D721Med (cell line): ENCODE measurements around the gene SZT2.

Source experiments
- DNase-seq: peaks from one replicate; pipeline ENCODE4 v3.0.0; 2011; ENCODE audit warnings: low spot score; ENCODE audit not compliant: insufficient read length
- FAIRE-seq: peaks from 2 replicates; lab custom pipeline; 2011; peaks lifted over from hg19 to GRCh38; lab: Jason Lieb, UNC
- TF ChIP-seq, protein P1 (sequence below): IDR thresholded peaks from 2 replicates; pipeline ENCODE4 v1.5.1; 2012; ENCODE audit warnings: mild to moderate bottlenecking, control low read depth; ENCODE audit not compliant: insufficient read depth; ENCODE audit errors: missing control alignments

Gene SZT2

DNA sequence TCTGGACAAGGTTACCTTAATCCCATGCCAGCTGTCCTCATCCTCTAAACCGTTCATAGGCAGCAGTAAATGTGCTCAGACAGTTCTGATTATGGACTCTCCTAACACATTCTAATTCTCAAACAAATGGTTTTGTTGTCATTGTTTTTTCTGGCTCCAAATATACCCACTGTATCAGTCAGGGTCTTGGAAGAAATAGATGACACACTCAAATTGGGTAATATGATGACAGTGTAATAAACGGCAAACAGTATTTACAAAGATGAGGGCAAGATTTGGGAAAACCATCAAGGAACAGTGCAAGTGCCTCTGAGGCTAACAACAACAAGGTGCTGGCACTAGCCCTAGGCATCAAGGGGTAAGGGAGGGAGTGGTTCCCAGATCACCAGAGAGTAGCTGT, 35.2 kb upstream of the SZT2 start:
- DNase-seq (no peak), FAIRE-seq (no peak)
- TF ChIP-seq, protein P1, sequence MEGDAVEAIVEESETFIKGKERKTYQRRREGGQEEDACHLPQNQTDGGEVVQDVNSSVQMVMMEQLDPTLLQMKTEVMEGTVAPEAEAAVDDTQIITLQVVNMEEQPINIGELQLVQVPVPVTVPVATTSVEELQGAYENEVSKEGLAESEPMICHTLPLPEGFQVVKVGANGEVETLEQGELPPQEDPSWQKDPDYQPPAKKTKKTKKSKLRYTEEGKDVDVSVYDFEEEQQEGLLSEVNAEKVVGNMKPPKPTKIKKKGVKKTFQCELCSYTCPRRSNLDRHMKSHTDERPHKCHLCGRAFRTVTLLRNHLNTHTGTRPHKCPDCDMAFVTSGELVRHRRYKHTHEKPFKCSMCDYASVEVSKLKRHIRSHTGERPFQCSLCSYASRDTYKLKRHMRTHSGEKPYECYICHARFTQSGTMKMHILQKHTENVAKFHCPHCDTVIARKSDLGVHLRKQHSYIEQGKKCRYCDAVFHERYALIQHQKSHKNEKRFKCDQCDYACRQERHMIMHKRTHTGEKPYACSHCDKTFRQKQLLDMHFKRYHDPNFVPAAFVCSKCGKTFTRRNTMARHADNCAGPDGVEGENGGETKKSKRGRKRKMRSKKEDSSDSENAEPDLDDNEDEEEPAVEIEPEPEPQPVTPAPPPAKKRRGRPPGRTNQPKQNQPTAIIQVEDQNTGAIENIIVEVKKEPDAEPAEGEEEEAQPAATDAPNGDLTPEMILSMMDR, result no peak

DNA sequence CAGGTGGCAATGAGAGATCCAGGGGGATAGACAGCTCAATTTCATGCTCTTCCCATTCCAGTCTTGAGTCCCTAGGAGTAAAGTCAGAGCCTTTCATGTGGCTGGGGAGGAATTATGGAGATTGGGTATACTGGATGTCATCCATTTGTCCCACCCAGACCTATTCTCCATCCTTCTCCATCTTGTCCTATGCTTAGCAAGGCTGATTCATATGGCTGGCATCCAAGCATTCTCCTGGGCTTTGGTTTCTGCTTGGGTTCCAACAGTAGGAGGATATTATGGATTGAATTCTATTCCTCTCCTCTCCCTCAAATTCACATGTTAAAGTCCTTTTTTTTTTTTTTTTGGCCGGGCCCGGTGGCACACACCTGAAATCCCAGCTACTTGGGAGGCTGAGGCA, 34.8 kb upstream of the SZT2 start:
- FAIRE-seq (no peak), DNase-seq (no peak)
- TF ChIP-seq, protein P1, result no peak

DNA sequence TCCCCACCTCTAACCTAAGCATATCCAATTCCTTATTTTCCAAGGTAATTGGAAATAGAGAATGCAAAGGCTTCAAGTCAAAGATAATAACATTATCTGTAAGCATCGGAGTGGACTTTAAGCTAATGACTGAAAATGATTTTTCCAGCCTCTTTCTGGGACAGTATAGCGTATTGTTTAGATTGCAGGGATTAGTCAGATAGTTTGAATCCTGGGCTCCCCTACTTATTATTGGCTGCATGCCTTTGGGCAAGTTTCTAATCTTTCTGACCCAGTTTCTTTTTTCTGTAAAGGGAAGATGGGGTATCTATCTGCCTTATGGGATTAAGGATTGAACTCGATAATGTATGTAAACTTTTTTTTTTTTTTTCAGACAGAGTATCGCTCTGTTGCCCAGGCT, 32.4 kb upstream of the SZT2 start:
- DNase-seq (no peak), FAIRE-seq (no peak)
- TF ChIP-seq, protein P1, result no peak

DNA sequence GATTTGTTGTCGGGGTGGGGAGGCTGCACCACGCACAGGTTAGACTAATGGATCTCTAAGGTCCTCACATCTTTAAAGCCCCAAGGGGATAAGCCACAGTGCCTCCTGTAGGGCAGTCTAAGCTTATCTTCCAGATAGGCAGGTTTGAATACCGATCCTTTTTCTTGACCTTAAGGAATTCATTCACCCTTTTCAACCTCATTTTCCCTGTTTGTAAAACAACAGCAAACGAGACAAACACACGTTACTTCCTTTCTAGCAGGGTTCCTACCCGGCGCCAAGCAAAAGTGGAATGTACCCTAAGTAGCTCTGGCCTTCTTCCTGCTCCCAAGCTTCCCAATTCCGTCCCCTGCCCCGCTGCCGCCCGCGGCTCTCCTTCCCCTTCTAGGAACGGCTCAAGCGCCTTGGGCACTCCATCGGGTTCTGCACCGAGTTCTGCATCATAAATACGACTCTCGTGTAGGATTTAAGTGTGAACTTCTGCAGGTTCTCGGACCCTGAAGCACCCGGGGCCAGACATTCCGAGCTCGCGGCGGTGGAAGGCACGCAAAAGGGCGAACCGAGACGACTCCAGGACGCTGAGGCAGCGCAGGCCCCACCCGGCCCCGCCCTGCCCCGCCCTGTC, 31.5 kb upstream of the SZT2 start:
- FAIRE-seq (no peak), DNase-seq (peak; percentile 57)
- TF ChIP-seq, protein P1, result peak; percentile 49

DNA sequence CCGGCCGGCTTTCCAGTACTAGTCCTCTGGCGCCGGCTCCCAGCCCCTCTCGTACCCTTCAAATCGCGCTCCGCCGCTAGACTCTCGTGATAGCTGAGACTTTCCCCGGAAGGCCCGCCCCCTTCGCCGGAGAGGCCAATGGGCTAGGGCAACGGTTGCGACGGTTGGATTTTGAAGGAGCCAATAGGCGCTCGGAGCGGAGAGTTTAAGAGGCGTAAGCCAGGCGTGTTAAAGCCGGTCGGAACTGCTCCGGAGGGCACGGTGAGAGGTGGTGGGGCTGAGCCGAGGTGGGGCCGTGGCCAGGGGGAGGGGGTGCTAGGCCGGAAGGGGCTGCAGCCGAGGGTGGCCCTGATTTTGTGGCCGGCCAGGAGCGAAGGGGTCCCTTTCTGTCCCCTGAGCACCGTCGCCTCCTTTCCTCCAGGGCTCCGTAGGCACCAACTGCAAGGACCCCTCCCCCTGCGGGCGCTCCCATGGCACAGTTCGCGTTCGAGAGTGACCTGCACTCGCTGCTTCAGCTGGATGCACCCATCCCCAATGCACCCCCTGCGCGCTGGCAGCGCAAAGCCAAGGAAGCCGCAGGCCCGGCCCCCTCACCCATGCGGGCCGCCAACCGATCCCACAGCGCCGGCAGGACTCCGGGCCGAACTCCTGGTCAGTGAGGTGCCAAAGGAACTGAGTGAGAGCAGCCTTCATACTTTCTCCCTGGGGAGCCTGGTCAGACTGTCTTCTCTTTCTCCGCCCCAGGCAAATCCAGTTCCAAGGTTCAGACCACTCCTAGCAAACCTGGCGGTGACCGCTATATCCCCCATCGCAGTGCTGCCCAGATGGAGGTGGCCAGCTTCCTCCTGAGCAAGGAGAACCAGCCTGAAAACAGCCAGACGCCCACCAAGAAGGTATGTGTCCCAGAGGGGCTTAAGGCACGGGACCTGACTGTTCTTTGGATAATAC, 30.7 kb upstream of the SZT2 start, which contains the start of gene CDC20:
Gene CDC20 (plus strand): TSS at position 236 of the 948 bp plus-strand sequence. CDS start 235 bp downstream, at position 471.
- peak; percentile 91 for DNase-seq
- no peak for FAIRE-seq
- TF ChIP-seq, protein P1, result no peak

DNA sequence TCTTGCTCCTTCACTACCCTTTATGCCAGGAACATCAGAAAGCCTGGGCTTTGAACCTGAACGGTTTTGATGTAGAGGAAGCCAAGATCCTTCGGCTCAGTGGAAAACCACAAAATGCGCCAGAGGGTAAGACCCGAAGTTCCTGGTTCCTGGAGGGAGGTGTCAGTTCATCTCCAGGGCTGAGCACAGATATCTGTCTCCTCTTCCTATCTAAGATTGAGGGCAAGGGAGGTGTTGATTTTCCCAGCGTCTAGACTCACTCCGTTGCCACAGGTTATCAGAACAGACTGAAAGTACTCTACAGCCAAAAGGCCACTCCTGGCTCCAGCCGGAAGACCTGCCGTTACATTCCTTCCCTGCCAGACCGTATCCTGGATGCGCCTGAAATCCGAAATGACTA, 30.0 kb upstream of the SZT2 start:
- no peak for DNase-seq
- no peak for FAIRE-seq
- TF ChIP-seq, protein P1, result no peak
